H9 (cell line): ENCODE data around the gene RBMS3. TPM values are rescaled to one million over a fixed set of nuclear protein-coding genes. Genes with fewer than 3 reads are reported as not detected.

ENCODE experiments used
- DNase-seq: peaks from one replicate; pipeline ENCODE4 v3.0.0-alpha.2; 2017
- H2AFZ ChIP-seq: one replicate; pipeline ENCODE4 v1.6.1; 2013; ENCODE audit warnings: mild to moderate bottlenecking, low read length, control low read depth, moderate library complexity
- H2AK5ac ChIP-seq: 2 replicates; pipeline ENCODE4 v1.6.1; 2013; ENCODE audit warnings: low read length, control low read depth, mixed read lengths; ENCODE audit not compliant: insufficient read length
- H2BK120ac ChIP-seq: one replicate; pipeline ENCODE4 v1.6.1; 2013; ENCODE audit warnings: low read depth, mild to moderate bottlenecking, low read length, control low read depth, inconsistent platforms; ENCODE audit not compliant: poor library complexity, severe bottlenecking
- H2BK12ac ChIP-seq: 2 replicates; pipeline ENCODE4 v1.6.1; 2013; ENCODE audit warnings: low read length, control low read depth, mixed read lengths, low read depth; ENCODE audit not compliant: insufficient read length
- H2BK15ac ChIP-seq: 2 replicates; pipeline ENCODE4 v1.6.1; 2013; ENCODE audit warnings: low read depth, low read length, control low read depth
- H2BK20ac ChIP-seq: one replicate; pipeline ENCODE4 v1.6.1; 2013; ENCODE audit warnings: low read depth, mild to moderate bottlenecking, low read length, control low read depth, inconsistent platforms; ENCODE audit not compliant: poor library complexity, severe bottlenecking
- H2BK5ac ChIP-seq: 2 replicates; pipeline ENCODE4 v1.6.1; 2013; ENCODE audit warnings: low read length, control low read depth, mixed read lengths; ENCODE audit not compliant: insufficient read length
- H3K14ac ChIP-seq: 2 replicates; pipeline ENCODE4 v1.6.1; 2013; ENCODE audit warnings: low read length, control low read depth; ENCODE audit not compliant: insufficient read depth
- H3K18ac ChIP-seq: 2 replicates; pipeline ENCODE4 v1.6.1; 2013; ENCODE audit warnings: low read depth, mild to moderate bottlenecking, mixed read lengths, low read length, control low read depth; ENCODE audit not compliant: insufficient read length
- H3K23ac ChIP-seq: 2 replicates; pipeline ENCODE4 v1.6.1; 2013; ENCODE audit warnings: low read length, control low read depth, mixed read lengths, low read depth; ENCODE audit not compliant: insufficient read length
- H3K23me2 ChIP-seq: 2 replicates; pipeline ENCODE4 v1.6.1; 2013; ENCODE audit warnings: low read depth, mild to moderate bottlenecking, mixed read lengths, low read length, control low read depth; ENCODE audit not compliant: insufficient read length, poor library complexity, severe bottlenecking
- H3K27ac ChIP-seq: 2 replicates; pipeline ENCODE4 v1.5.1; 2013; ENCODE audit warnings: low read length, control low read depth, mixed read lengths, low read depth; ENCODE audit not compliant: insufficient read length
- H3K27me3 ChIP-seq: 2 replicates; pipeline ENCODE4 v1.6.1; 2013; ENCODE audit warnings: low read length, control low read depth, inconsistent platforms; ENCODE audit not compliant: insufficient read depth
- H3K4ac ChIP-seq: 2 replicates; pipeline ENCODE4 v1.6.1; 2013; ENCODE audit warnings: low read depth, mild to moderate bottlenecking, control low read depth, inconsistent platforms, low read length, moderate library complexity
- H3K4me1 ChIP-seq: 2 replicates; pipeline ENCODE4 v1.6.1; 2013; ENCODE audit warnings: low read length, control low read depth, inconsistent platforms; ENCODE audit not compliant: insufficient read depth
- H3K4me2 ChIP-seq: 2 replicates; pipeline ENCODE4 v1.6.1; 2013; ENCODE audit warnings: low read length, control low read depth, mixed read lengths; ENCODE audit not compliant: insufficient read length, insufficient read depth
- H3K56ac ChIP-seq: 2 replicates; pipeline ENCODE4 v1.6.1; 2013; ENCODE audit warnings: low read depth, mild to moderate bottlenecking, mixed read lengths, low read length, control low read depth; ENCODE audit not compliant: insufficient read length
- H3K79me1 ChIP-seq: 2 replicates; pipeline ENCODE4 v1.6.1; 2013; ENCODE audit warnings: low read depth, mild to moderate bottlenecking, moderate library complexity, low read length, control low read depth, inconsistent platforms; ENCODE audit not compliant: insufficient read depth, poor library complexity, severe bottlenecking
- H3K79me2 ChIP-seq: 2 replicates; pipeline ENCODE4 v1.6.1; 2013; ENCODE audit warnings: low read length, control low read depth, inconsistent platforms; ENCODE audit not compliant: insufficient read depth
- H3K9ac ChIP-seq: 2 replicates; pipeline ENCODE4 v1.6.1; 2013; ENCODE audit warnings: low read length, control low read depth, mixed read lengths; ENCODE audit not compliant: insufficient read length; ENCODE audit errors: extremely low read depth
- H3K9me3 ChIP-seq: one replicate; pipeline ENCODE4 v1.6.1; 2013; ENCODE audit warnings: low read depth, low read length, inconsistent platforms; ENCODE audit not compliant: control insufficient read depth
- H3T11ph ChIP-seq: one replicate; pipeline ENCODE4 v1.6.1; 2013; ENCODE audit warnings: mild to moderate bottlenecking, low read length, control low read depth, inconsistent platforms
- H4K20me1 ChIP-seq: one replicate; pipeline ENCODE4 v1.6.1; 2013; ENCODE audit not compliant: control insufficient read depth, insufficient read length, insufficient read depth
- H4K5ac ChIP-seq: 2 replicates; pipeline ENCODE4 v1.6.1; 2013; ENCODE audit warnings: low read depth, mild to moderate bottlenecking, mixed read lengths, low read length, control low read depth; ENCODE audit not compliant: insufficient read length
- H4K8ac ChIP-seq: replicated peaks from 2 replicates; pipeline ENCODE4 v1.6.1; 2013; ENCODE audit warnings: low read length, control low read depth, mixed read lengths, low read depth; ENCODE audit not compliant: insufficient read length
- H4K91ac ChIP-seq: 2 replicates; pipeline ENCODE4 v1.6.1; 2013; ENCODE audit warnings: low read depth, mild to moderate bottlenecking, moderate library complexity, mixed read lengths, low read length, control low read depth; ENCODE audit not compliant: insufficient read length
- H3K27ac Mint-ChIP-seq, 3 experiments: 2 replicates in 2 of 3; 3 replicates in 1 of 3; pipeline ENCODE4 v1.8.0; 2020 to 2021; ENCODE audit warnings: mixed read lengths in 3 of 3, mild to moderate bottlenecking in 1 of 3, moderate library complexity in 1 of 3
- H3K27me3 Mint-ChIP-seq: 2 replicates; pipeline ENCODE4 v1.8.0; 2021; ENCODE audit warnings: low read depth, mild to moderate bottlenecking, moderate library complexity, mixed read lengths
- H3K36me3 Mint-ChIP-seq, 3 experiments: 2 replicates in 2 of 3; 3 replicates in 1 of 3; pipeline ENCODE4 v1.8.0; 2020 to 2021; ENCODE audit warnings: low read depth in 3 of 3, mixed read lengths in 3 of 3; ENCODE audit not compliant: insufficient read depth in 1 of 3
- H3K4me1 Mint-ChIP-seq, 2 experiments: 2 replicates each; pipeline ENCODE4 v1.8.0; 2020; ENCODE audit warnings: mixed read lengths in 2 of 2
- H3K4me3 Mint-ChIP-seq, 2 experiments: 2 replicates in 1 of 2; 3 replicates in 1 of 2; pipeline ENCODE4 v1.8.0; 2020 to 2021; ENCODE audit warnings: mild to moderate bottlenecking in 2 of 2, mixed read lengths in 2 of 2, moderate library complexity in 1 of 2
- H3K9me3 Mint-ChIP-seq, 2 experiments: 2 replicates in 1 of 2; 3 replicates in 1 of 2; pipeline ENCODE4 v1.8.0; 2020; ENCODE audit warnings: mild to moderate bottlenecking in 2 of 2, mixed read lengths in 2 of 2, moderate library complexity in 1 of 2
- WGBS: extraction: QIAGEN DNeasy Blood & Tissue Kit; methylation state at CpG from one replicate; pipeline ENCODE4 v1.1.7; 2013; ENCODE audit warnings: missing lambda C conversion rate, low lambda C conversion rate, mixed read lengths; ENCODE audit not compliant: insufficient read length; ENCODE audit errors: extremely low coverage; 5-methylcytosine and 5-hydroxymethylcytosine counted together
- total RNA-seq: library from RNA; stranded (reverse); gene quantifications from 2 replicates; pipeline ENCODE4 v1.2.1, GENCODE V29; 2021
- TF ChIP-seq, protein P1 (sequence below): fragments of 200-600 bp; sonication (generic); conservative IDR thresholded peaks from 3 replicates; pipeline ENCODE4 v1.8.0; 2021; ENCODE audit warnings: antibody characterized with exemption, mild to moderate bottlenecking

Gene RBMS3
- total RNA-seq, 1 experiment from 2014 or later, result 8.1 TPM

DNA sequence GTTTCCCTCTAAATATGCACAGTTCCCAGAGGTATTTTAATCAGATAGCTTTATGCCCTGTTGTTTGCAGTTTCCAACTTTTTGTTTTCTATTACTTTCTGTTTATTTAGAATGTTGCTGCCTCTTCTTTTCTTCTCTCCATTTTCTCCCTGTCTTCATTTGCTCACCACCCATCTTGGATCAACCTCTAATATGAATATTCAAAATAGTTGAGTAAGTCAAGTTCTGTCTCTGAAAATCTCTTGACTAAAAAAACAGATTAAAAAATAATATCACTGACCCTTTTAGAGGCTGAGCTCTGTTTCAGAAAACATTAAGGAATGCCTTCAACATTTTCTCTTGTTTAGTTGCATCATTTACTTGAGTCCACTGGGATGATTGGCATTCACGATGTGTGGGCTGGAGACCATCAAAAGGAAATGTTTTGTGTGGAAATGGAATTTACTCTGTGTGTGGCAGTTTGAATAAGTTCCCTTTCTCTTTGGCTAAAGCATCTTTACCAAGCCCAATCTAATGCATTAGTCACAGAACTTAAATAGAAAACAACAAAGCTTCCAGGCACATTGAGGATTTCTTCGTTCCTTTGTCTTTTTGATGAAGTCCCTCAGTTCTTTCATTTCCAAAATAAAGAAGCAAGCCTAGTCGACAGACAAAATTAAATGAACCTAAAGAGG is 691.6 kb downstream of the RBMS3 start:
- Histone ChIP-seq H3K14ac (no peak overlapping the region), H3K4ac (no peak overlapping the region), H3K9me3 (peaks cover 7% of the 10 kb centered on the region), H2BK12ac (no peak overlapping the region), H2AFZ (no peak overlapping the region), H4K5ac (no peak overlapping the region), H3K79me2 (no peaks in the 10 kb centered on the region), H3K79me1 (no peaks in the 10 kb centered on the region), H3K9ac (no peak overlapping the region), H3K23ac (no peak overlapping the region), H4K8ac (no peak overlapping the region), H2BK20ac (no peak overlapping the region), H2AK5ac (no peak overlapping the region), H3K27ac (peak overlapping the region; percentile 84), H4K91ac (no peak overlapping the region), H4K20me1 (no peaks in the 10 kb centered on the region), H2BK5ac (no peak overlapping the region), H3K18ac (no peak overlapping the region), H2BK120ac (no peak overlapping the region), H3T11ph (no peak overlapping the region), H3K4me2 (peak overlapping the region; percentile 47), H3K27me3 (no peaks in the 10 kb centered on the region), H2BK15ac (no peak overlapping the region), H3K4me1 (peaks cover 3% of the 10 kb centered on the region; the same call in 1 of the 2 replicates), H3K56ac (no peak overlapping the region), H3K23me2 (no peaks in the 10 kb centered on the region)
- peak overlapping the region; percentile 84 to 87 (median 85) for H3K27ac Mint-ChIP-seq
- TF ChIP-seq, protein P1, sequence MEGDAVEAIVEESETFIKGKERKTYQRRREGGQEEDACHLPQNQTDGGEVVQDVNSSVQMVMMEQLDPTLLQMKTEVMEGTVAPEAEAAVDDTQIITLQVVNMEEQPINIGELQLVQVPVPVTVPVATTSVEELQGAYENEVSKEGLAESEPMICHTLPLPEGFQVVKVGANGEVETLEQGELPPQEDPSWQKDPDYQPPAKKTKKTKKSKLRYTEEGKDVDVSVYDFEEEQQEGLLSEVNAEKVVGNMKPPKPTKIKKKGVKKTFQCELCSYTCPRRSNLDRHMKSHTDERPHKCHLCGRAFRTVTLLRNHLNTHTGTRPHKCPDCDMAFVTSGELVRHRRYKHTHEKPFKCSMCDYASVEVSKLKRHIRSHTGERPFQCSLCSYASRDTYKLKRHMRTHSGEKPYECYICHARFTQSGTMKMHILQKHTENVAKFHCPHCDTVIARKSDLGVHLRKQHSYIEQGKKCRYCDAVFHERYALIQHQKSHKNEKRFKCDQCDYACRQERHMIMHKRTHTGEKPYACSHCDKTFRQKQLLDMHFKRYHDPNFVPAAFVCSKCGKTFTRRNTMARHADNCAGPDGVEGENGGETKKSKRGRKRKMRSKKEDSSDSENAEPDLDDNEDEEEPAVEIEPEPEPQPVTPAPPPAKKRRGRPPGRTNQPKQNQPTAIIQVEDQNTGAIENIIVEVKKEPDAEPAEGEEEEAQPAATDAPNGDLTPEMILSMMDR, result no peak
- peaks cover 12 to 16% (median 13%) of the 10 kb centered on the region in 3 experiments for H3K36me3 Mint-ChIP-seq
- no peak for DNase-seq
- no peak overlapping the region; a peak in 1 of 5 replicates for H3K4me3 Mint-ChIP-seq
- no CpG with 5 or more reads among the region's 3 CpGs for WGBS
- peaks cover 10 to 16% of the 10 kb centered on the region in 2 experiments for H3K9me3 Mint-ChIP-seq
- peaks cover 35% of the 10 kb centered on the region in 2 experiments for H3K4me1 Mint-ChIP-seq
- no peaks in the 10 kb centered on the region for H3K27me3 Mint-ChIP-seq
